ENCODE measurements around the gene GAGE2A.
"Not testable (repeated sequence)": the region's sequence is repeated elsewhere in the genome, so short reads cannot be mapped to it uniquely, and the experiment has no call there.

The GAGE2A gene
- total RNA-seq = 0 reads per million in 2 donors

- not testable (repeated sequence) for DNase-seq
Measured at GRCh38 chrX:49589196-49589595, at the start of gene GAGE2A. TSS of gene GAGE2A (plus strand) at chrX:49589496. CDS start at chrX:49590651, 1,155 bp downstream.

GRCh38 chrX:49541433-49541832, 47.9 kb upstream of the GAGE2A start, which contains the start of gene GAGE12D:
TSS of gene GAGE12D (plus strand) at chrX:49541733. CDS start at chrX:49542888, 1,155 bp downstream.
- not testable (repeated sequence) for DNase-seq

- not testable (repeated sequence) for DNase-seq
Measured at GRCh38 chrX:49550989-49551388, 38.3 kb upstream of the GAGE2A start, which contains the start of gene GAGE12E. TSS of gene GAGE12E (plus strand) at chrX:49551289. CDS start at chrX:49552444, 1,155 bp downstream.

GRCh38 chrX:49560542-49560941, 28.8 kb upstream of the GAGE2A start, which contains the start of gene GAGE12F:
TSS of gene GAGE12F (plus strand) at chrX:49560842. CDS start at chrX:49561997, 1,155 bp downstream.
- DNase-seq = not testable (repeated sequence)

GRCh38 chrX:49568728-49569127, 20.6 kb upstream of the GAGE2A start:
- DNase-seq = not testable (repeated sequence)

- DNase-seq = not testable (repeated sequence)
Measured at GRCh38 chrX:49569152-49569551, 20.1 kb upstream of the GAGE2A start.

GRCh38 chrX:49570100-49570499, 19.2 kb upstream of the GAGE2A start, which contains the start of gene GAGE12G:
TSS of gene GAGE12G (plus strand) at chrX:49570400. CDS start at chrX:49571555, 1,155 bp downstream.
- not testable (repeated sequence) for DNase-seq

GRCh38 chrX:49579649-49580048, 9.6 kb upstream of the GAGE2A start, which contains the start of gene GAGE12H:
TSS of gene GAGE12H (plus strand) at chrX:49579949. CDS start at chrX:49581104, 1,155 bp downstream.
- not testable (repeated sequence) for DNase-seq

- peak in 1 of 5 experiments; percentile 3 for DNase-seq
Measured at GRCh38 chrX:49589769-49590478, 628 bp downstream of the GAGE2A start.

- DNase-seq = not testable (repeated sequence)
Measured at GRCh38 chrX:49590488-49590887, 1.2 kb downstream of the GAGE2A start.

- not testable (repeated sequence) for DNase-seq
Measured at GRCh38 chrX:49598720-49599119, 9.4 kb downstream of the GAGE2A start, which contains the start of gene GAGE1. TSS of gene GAGE1 (plus strand) at chrX:49599020. CDS start at chrX:49600175, 1,155 bp downstream.

GRCh38 chrX:49610718-49611310, 21.5 kb downstream of the GAGE2A start:
- no peak for DNase-seq

- no peak for DNase-seq
Measured at GRCh38 chrX:49618574-49618973, 29.3 kb downstream of the GAGE2A start.

- DNase-seq = peak in 3 of 5 experiments; percentile 3 to 13 (median 11)
Measured at GRCh38 chrX:49627086-49627777, 37.9 kb downstream of the GAGE2A start.

GRCh38 chrX:49644991-49645637, 55.8 kb downstream of the GAGE2A start:
- no peak for DNase-seq
